ENCODE results near the gene UBAP2. TPM values are rescaled to one million over a fixed set of nuclear protein-coding genes. Genes with fewer than 3 reads are reported as not detected.

The UBAP2 gene
- total and polyA plus RNA-seq, 2 donors (not counting 3 experiments of a cell fraction or from before 2014, with no cell fraction given) = 43.2 to 55.8 TPM

DNA sequence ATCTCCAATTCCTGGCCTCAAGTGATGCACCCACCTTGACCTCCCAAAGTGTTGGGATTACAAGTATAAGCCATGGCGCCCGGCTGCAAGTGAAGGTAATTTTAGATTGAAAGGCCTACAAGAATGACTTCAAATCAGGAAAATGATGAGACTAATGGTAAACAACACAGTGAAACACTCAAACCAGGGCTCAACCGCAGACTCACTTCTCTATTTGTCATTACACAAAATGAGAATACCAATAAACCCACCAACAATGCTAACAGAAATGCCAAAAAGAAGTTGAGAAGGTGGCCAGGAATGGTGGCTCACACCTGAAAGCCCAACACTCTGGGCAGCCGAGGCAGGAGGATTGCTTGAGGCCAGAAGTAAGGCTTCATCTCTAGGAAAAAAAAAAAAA, 92.1 kb downstream of the UBAP2 start:
- no peaks in the 10 kb centered on the region for H3K9me1 ChIP-seq (replicated peaks; ENCODE audit: control insufficient read depth, extremely low read depth, insufficient read depth, low read length)
- DNase-seq (ENCODE audit: low read depth, low spot score) = no peak
- no peak overlapping the region for H3K4me3 ChIP-seq (replicated peaks in 1 of 3; ENCODE audit: insufficient read depth in 1 of 3, low read depth in 1 of 3, low read length in 3 of 3)
- peaks cover 15% of the 10 kb centered on the region for H3K4me1 ChIP-seq (ENCODE audit: control insufficient read depth, extremely low read depth, insufficient read depth, low read length)
- dilution Hi-C loops (cut with MboI; ENCODE audit: extremely low pct_ligation_motif_present, low sequenced_read_pairs) (no loop called here), intact Hi-C loops (cut with micrococcal nuclease) (no loop called here)
- peak; percentile 33 for FAIRE-seq
- H3K9ac ChIP-seq (replicated peaks; ENCODE audit: extremely low read depth, insufficient read depth, low read length) = no peak overlapping the region
- H4K20me1 ChIP-seq (replicated peaks; ENCODE audit: control insufficient read depth, extremely low read depth, insufficient read depth, low read length) = no peaks in the 10 kb centered on the region
- H3K79me2 ChIP-seq (ENCODE audit: control insufficient read depth, insufficient read depth, low read length) = peaks cover 3% of the 10 kb centered on the region
- POLR2A ChIA-PET = no interaction called here
- no peaks in the 10 kb centered on the region for H3K9me3 ChIP-seq (replicated peaks; ENCODE audit: control insufficient read depth, insufficient read depth, low read length)
- no peak overlapping the region for H2AFZ ChIP-seq (ENCODE audit: low read depth, low read length)
- BruUV-seq (replicated peaks) = no TSS peak
- no peaks in the 10 kb centered on the region for H3K27me3 ChIP-seq (ENCODE audit: control insufficient read depth in 2 of 2, insufficient read depth in 2 of 2, low read length in 2 of 2)
- no peak overlapping the region for H3K27ac ChIP-seq (ENCODE audit: insufficient read depth, low read depth, low read length)
- CTCF ChIA-PET = no interaction called here
- H3K36me3 ChIP-seq (ENCODE audit: control insufficient read depth in 2 of 2, extremely low read depth in 1 of 2, insufficient read depth in 2 of 2, low read length in 2 of 2) = peaks cover 7 to 9% of the 10 kb centered on the region in 2 experiments
- TF ChIP-seq FOS (IDR thresholded peaks at IDR 0.05; ENCODE audit: borderline replicate concordance, insufficient read depth, low read length) = no peak
- TF ChIP-seq, protein P1, sequence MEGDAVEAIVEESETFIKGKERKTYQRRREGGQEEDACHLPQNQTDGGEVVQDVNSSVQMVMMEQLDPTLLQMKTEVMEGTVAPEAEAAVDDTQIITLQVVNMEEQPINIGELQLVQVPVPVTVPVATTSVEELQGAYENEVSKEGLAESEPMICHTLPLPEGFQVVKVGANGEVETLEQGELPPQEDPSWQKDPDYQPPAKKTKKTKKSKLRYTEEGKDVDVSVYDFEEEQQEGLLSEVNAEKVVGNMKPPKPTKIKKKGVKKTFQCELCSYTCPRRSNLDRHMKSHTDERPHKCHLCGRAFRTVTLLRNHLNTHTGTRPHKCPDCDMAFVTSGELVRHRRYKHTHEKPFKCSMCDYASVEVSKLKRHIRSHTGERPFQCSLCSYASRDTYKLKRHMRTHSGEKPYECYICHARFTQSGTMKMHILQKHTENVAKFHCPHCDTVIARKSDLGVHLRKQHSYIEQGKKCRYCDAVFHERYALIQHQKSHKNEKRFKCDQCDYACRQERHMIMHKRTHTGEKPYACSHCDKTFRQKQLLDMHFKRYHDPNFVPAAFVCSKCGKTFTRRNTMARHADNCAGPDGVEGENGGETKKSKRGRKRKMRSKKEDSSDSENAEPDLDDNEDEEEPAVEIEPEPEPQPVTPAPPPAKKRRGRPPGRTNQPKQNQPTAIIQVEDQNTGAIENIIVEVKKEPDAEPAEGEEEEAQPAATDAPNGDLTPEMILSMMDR (IDR thresholded peaks at IDR 0.05; ENCODE audit: extremely low read depth in 1 of 2, insufficient read depth in 1 of 2, low read depth in 1 of 2, low read length in 2 of 2) = no peak
- TF ChIP-seq POLR2A (IDR thresholded peaks at IDR 0.05; ENCODE audit: low read depth, low read length) = no peak
- no peak for TF ChIP-seq MYC (IDR thresholded peaks at IDR 0.05; ENCODE audit: low read depth, low read length)
- no peak for TF ChIP-seq JUN (IDR thresholded peaks at IDR 0.05; ENCODE audit: borderline replicate concordance, insufficient read depth, insufficient read length, low read depth)
- no peak for TF ChIP-seq EZH2 (IDR thresholded peaks at IDR 0.05; ENCODE audit: borderline replicate concordance, low read depth, low read length, severe bottlenecking)
- TF ChIP-seq GATA2 (IDR thresholded peaks at IDR 0.05; ENCODE audit: insufficient read depth, insufficient read length, low read depth, low read length) = no peak
- TF ChIP-seq, protein P2, sequence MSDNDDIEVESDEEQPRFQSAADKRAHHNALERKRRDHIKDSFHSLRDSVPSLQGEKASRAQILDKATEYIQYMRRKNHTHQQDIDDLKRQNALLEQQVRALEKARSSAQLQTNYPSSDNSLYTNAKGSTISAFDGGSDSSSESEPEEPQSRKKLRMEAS (IDR thresholded peaks at IDR 0.05; ENCODE audit: insufficient read depth, insufficient read length) = no peak
- TF ChIP-seq POLR2AphosphoS5 (IDR thresholded peaks at IDR 0.05; ENCODE audit: insufficient read depth, low read depth, low read length) = no peak
- no peak overlapping the region for H3K4me2 ChIP-seq (ENCODE audit: insufficient read depth, low read length)

All from endothelial cell of umbilical vein (primary cell).